ENCODE measurements around the gene CEMP1. TPM values are rescaled to one million over a fixed set of nuclear protein-coding genes. Genes with fewer than 3 reads are reported as not detected.
"Not testable (repeated sequence)": the region's sequence is repeated elsewhere in the genome, so short reads cannot be mapped to it uniquely, and the experiment has no call there.

The CEMP1 gene
- total and polyA plus RNA-seq, 9 donors = 0.04 to 3.2 (median 1.3) TPM

DNA sequence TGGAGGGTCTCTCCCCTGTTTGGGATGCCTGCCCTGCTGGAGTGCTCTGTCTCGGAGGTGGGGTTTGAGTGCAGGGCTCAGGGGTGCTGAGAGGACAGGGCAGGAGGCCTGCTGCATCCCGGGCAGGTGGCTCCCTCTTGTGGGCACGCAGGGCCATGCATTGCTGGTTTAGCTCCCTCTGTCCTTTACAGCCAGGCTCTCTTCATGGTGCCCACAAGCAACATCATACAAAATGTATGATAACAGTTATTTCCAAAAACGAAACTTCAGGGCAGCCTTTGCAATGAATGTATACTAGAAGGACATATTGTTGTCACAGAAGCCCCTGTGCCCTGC is 29.6 kb upstream of the CEMP1 start:
- not testable (repeated sequence) for H3K27me3 ChIP-seq (ENCODE audit: control insufficient read depth, insufficient read depth, low read length); H3K4me1 ChIP-seq (ENCODE audit: control insufficient read depth, insufficient read depth, low read length); H3K36me3 ChIP-seq (ENCODE audit: control insufficient read depth, insufficient read depth, low read length); DNase-seq; H3K4me3 ChIP-seq (ENCODE audit: low read length); H3K27ac ChIP-seq (ENCODE audit: low read length); H3K9me3 ChIP-seq (replicated peaks; ENCODE audit: control insufficient read depth, low read depth, low read length)
- WGBS (ENCODE audit: insufficient coverage) = 0% methylated on average over 2 of the region's 4 CpGs

DNA sequence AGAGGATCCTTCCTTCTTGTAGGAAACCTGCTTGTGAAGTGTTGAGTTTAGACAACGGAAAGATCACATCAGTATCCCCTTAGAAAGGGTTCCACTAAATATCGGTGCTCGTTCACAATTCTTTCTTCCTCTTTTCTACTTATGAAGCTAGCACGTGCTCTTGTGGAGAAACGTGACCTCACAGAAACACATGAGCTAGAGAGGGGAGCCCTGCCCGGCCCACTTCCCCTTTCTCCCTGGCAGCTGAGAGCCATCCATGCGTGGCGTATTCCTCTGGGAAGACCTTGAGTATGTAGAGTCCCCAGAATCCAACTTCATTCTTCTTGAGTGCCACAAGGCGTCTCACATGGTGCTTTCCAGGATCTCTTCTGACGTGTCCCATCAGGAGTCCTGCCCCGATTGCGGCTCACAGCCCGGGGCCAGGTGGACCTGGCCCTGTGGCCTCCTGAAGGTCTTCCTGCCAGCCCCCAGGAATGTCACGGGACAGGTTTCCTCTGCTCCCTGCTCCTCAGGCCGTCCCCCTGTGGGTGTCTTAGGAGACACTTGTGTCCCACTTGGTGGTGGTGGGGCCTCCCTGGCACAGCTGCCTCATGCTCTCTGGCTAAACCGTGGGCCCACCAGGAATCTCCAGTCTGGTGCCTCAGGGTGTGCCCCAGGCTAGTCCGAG is 29.1 kb upstream of the CEMP1 start:
- DNase-seq = not testable (repeated sequence)

DNA sequence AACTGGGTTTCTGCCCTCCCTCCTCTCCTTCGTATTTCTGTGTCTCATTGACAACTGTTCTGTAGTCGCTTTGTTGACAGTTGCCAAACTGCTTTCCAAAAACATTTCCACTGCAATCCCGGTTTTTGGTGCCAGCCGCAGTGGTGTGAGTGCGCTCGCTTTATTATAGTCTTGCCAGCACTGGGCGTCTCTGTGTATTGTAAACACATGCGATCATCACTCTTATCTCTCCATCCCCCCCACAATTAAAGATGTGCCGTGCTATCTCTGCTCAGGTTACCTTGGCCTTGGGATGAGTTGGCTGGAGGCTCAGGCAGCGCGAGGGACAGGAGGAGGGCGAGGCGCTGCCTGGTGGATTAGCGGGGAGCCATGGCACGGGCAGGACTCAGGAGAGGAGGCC is 25.9 kb upstream of the CEMP1 start:
- not testable (repeated sequence) for H3K4me3 ChIP-seq (ENCODE audit: low read length); H3K4me1 ChIP-seq (ENCODE audit: control insufficient read depth, insufficient read depth, low read length); H3K27me3 ChIP-seq (ENCODE audit: control insufficient read depth, insufficient read depth, low read length); H3K36me3 ChIP-seq (ENCODE audit: control insufficient read depth, insufficient read depth, low read length); H3K27ac ChIP-seq (ENCODE audit: low read length); H3K9me3 ChIP-seq (replicated peaks; ENCODE audit: control insufficient read depth, low read depth, low read length); DNase-seq
- no CpG with 5 or more reads among the region's 15 CpGs for WGBS (ENCODE audit: insufficient coverage)

More for the DNA sequence above, 29.1 kb upstream of the CEMP1 start:
- no CpG with 5 or more reads among the region's 17 CpGs for WGBS (ENCODE audit: insufficient coverage)
- H3K27me3 ChIP-seq (ENCODE audit: control insufficient read depth, insufficient read depth, low read length); H3K27ac ChIP-seq (ENCODE audit: low read length); H3K4me1 ChIP-seq (ENCODE audit: control insufficient read depth, insufficient read depth, low read length); H3K4me3 ChIP-seq (ENCODE audit: low read length); H3K36me3 ChIP-seq (ENCODE audit: control insufficient read depth, insufficient read depth, low read length); H3K9me3 ChIP-seq (replicated peaks; ENCODE audit: control insufficient read depth, low read depth, low read length): not testable (repeated sequence)

DNA sequence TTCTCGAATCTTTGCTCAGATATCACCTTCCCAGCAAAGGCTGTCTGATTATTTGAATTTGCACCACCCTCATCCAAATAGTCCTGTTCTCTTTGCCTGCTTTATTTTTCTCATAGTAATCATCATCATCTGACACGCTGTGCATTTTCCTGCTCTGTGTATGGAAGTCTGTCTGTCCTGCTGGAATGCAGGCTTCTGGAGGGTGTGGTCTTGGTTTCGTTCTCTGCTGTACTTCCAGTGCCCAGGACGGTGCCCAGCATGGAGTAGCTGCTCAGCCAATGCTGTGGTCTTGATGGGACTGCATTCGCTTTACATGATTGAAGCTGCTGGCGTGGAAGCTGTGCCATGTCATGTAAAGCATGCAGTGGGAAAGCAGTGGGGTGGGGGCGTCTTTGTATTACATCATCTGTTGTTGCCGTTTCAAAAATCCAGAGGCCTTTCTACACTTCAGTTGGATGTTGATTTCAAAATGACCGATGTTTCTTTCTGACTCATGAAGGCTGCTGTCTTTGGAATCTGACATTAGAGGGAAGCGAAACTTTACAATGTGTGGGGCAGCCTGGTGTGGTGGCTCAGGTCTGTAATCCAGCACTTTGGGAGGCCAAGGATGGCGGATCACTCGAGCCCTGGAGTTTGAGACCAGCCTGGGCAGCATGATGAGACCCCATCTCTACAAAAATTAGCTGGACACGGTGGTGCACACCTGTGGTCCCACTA is 23.7 kb upstream of the CEMP1 start:
- H3K36me3 ChIP-seq (ENCODE audit: control insufficient read depth, insufficient read depth, low read length); DNase-seq; H3K27me3 ChIP-seq (ENCODE audit: control insufficient read depth, insufficient read depth, low read length); H3K4me1 ChIP-seq (ENCODE audit: control insufficient read depth, insufficient read depth, low read length); H3K27ac ChIP-seq (ENCODE audit: low read length); H3K9me3 ChIP-seq (replicated peaks; ENCODE audit: control insufficient read depth, low read depth, low read length); H3K4me3 ChIP-seq (ENCODE audit: low read length): not testable (repeated sequence)
- no CpG with 5 or more reads among the region's 13 CpGs for WGBS (ENCODE audit: insufficient coverage)

DNA sequence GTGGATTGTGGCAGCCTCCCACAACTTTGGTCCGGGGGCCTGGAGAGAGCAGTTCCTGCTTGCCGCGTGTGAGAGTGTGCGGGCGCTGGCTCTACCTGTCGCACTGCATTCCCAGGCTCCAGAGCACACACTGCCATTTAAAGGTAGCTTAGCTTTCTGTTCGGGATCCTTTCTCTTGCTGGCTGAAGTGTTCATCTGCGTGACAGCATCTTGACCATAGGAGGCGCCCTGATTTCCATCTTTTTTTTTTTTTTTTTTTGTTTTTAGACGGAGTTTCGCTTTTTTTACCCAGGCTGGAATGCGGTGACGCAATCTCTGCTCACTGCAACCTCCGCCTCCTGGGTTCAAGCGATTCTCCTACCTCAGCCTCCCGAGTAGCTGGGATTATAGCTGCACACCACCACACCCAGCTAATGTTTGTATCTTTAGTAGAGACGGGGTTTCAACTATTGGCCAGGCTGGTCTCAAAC is 20.2 kb upstream of the CEMP1 start:
- not testable (repeated sequence) for H3K27ac ChIP-seq (ENCODE audit: low read length); H3K4me3 ChIP-seq (ENCODE audit: low read length); DNase-seq; H3K36me3 ChIP-seq (ENCODE audit: control insufficient read depth, insufficient read depth, low read length); H3K27me3 ChIP-seq (ENCODE audit: control insufficient read depth, insufficient read depth, low read length); H3K9me3 ChIP-seq (replicated peaks; ENCODE audit: control insufficient read depth, low read depth, low read length); H3K4me1 ChIP-seq (ENCODE audit: control insufficient read depth, insufficient read depth, low read length)
- WGBS (ENCODE audit: insufficient coverage) = 38% methylated on average over 4 of the region's 17 CpGs

DNA sequence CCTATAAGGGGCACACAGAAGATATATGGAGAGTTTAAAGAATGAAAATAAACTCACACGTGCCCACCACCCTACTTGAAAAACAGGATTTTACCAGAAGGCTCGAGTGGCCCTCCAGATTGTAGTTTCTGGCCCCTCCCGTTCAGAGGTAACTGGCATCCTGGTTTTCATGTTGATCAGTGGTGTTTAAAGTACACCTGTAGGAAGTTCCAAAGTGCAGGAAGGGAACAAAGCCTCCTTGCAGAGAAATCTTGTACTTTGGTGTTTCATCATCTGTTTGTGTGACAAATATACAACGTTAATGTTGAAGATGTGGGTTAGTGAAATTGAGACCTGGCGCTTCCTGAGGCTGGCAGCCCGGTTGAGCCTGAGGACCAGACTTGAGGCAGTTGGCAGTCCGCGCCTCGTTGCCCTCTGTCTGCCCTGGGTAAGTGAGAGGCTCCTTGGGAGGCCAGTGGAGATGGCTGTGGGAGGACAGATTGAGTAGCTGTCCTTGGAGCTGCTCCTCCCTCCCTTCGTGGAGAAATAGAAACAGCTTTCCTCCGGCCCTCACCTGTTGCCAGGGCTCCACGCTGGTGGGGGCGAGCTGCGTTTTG is 19.2 kb upstream of the CEMP1 start:
- no CpG with 5 or more reads among the region's 14 CpGs for WGBS (ENCODE audit: insufficient coverage)
- not testable (repeated sequence) for DNase-seq; H3K4me3 ChIP-seq (ENCODE audit: low read length)

DNA sequence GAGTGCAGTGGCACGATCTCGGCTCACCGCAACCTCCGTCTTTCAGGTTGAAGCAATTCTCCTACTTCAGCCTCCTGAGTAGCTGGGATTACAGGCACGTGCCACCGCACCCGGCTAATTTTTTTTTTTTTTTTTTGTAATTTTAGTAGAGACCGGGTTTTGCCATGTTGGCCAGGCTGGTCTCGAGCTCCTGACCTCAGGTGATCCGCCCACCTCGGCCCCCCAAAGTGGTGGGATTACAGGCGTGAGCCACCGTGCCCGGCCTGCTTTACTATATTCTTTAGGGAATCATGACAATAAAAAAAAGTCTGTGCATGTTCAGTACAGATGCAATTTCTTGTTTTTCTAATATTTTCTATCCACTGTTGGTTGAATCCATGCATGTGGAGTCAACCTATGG is 12.6 kb upstream of the CEMP1 start:
- not testable (repeated sequence) for H3K36me3 ChIP-seq (ENCODE audit: control insufficient read depth, insufficient read depth, low read length); H3K4me3 ChIP-seq (ENCODE audit: low read length); H3K27me3 ChIP-seq (ENCODE audit: control insufficient read depth, insufficient read depth, low read length); DNase-seq; H3K27ac ChIP-seq (ENCODE audit: low read length); H3K9me3 ChIP-seq (replicated peaks; ENCODE audit: control insufficient read depth, low read depth, low read length)
- peaks cover 16% of the 10 kb centered on the region for H3K4me1 ChIP-seq (ENCODE audit: control insufficient read depth, insufficient read depth, low read length)
- 100% methylated on average over 4 of the region's 14 CpGs for WGBS (ENCODE audit: insufficient coverage)

More for the DNA sequence above, 19.2 kb upstream of the CEMP1 start:
- H3K9me3 ChIP-seq (replicated peaks; ENCODE audit: control insufficient read depth, low read depth, low read length); H3K27me3 ChIP-seq (ENCODE audit: control insufficient read depth, insufficient read depth, low read length); H3K27ac ChIP-seq (ENCODE audit: low read length); H3K4me1 ChIP-seq (ENCODE audit: control insufficient read depth, insufficient read depth, low read length); H3K36me3 ChIP-seq (ENCODE audit: control insufficient read depth, insufficient read depth, low read length): not testable (repeated sequence)

DNA sequence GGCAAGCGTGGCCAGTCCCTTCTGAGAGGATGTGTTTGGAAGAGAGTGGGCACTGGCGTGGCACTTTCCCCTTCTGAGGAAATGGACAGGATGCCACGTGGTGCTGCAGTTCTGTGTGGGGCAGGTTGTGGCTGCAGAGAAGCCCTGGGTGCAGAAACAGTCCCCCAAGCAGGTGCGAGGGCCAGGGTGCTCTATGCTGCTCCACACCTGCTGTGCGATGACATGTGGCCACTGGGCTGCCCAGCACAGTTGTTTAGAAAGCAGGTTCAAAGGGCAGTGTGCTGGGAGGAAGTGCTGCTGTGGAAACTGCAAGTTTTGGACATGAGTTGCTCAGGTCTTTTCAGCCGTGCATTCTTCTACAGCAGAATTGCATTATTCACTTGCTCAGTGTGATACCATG is 10.2 kb upstream of the CEMP1 start:
- not testable (repeated sequence) for H3K9me3 ChIP-seq (replicated peaks; ENCODE audit: control insufficient read depth, low read depth, low read length); H3K4me3 ChIP-seq (ENCODE audit: low read length); H3K36me3 ChIP-seq (ENCODE audit: control insufficient read depth, insufficient read depth, low read length); H3K27ac ChIP-seq (ENCODE audit: low read length); H3K27me3 ChIP-seq (ENCODE audit: control insufficient read depth, insufficient read depth, low read length)
- 83% methylated on average over 2 of the region's 6 CpGs for WGBS (ENCODE audit: insufficient coverage)
- H3K4me1 ChIP-seq (ENCODE audit: control insufficient read depth, insufficient read depth, low read length) = peaks cover 22% of the 10 kb centered on the region
- DNase-seq = peak; percentile 18

DNA sequence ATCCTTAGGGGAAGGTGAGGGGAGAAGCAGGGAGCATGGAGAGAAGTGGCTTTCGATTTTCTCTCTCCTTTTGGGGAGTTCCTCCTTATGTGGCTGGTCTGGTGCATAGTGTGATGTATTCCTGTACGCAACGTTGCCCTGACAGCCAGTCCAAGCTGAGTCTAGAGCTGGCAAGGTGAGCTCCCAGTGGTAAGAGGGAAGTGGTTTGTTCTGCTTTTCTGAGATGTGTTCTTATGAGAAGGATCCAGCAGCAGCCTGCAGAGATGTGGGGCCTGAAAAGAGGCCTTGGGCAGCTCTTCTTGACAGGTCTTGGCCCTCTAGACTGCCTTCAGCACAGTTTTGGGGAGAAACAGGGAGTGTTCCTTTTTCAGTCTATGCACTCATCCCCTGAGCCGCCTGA is 9.7 kb upstream of the CEMP1 start:
- H3K4me3 ChIP-seq (ENCODE audit: low read length); H3K9me3 ChIP-seq (replicated peaks; ENCODE audit: control insufficient read depth, low read depth, low read length); H3K36me3 ChIP-seq (ENCODE audit: control insufficient read depth, insufficient read depth, low read length); H3K27ac ChIP-seq (ENCODE audit: low read length); H3K27me3 ChIP-seq (ENCODE audit: control insufficient read depth, insufficient read depth, low read length); DNase-seq: not testable (repeated sequence)
- no CpG with 5 or more reads among the region's 4 CpGs for WGBS (ENCODE audit: insufficient coverage)
- H3K4me1 ChIP-seq (ENCODE audit: control insufficient read depth, insufficient read depth, low read length) = peaks cover 27% of the 10 kb centered on the region

DNA sequence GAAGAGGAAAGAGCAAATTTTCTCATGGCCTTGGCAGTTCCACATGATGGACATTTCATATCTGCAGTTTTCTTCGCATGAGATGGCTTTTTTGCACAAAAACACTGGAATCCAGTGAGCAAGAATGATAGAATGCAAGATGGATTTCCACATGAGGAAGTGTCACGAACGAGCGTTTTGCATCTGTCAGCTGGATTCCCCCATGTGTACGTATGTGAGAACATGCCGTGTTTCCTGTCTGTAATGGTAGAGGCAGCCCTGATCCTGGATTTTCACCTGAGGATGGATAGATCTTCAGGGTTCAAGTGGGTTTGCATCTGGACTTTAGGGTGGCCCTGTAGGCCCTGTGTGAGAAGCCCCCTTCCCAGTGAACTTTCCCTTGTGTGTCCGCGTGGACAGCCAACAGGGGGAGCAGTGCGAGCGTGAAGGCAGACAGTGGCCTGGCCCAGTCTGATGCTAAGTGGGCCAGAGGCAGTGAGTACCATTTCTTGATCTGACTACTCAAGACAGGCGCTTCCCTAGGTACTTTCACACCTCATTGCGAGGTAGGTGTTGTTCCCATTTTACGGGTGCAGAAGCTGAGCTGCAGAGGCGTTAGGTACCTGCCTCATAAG is 8.7 kb upstream of the CEMP1 start:
- not testable (repeated sequence) for H3K27me3 ChIP-seq (ENCODE audit: control insufficient read depth, insufficient read depth, low read length); H3K27ac ChIP-seq (ENCODE audit: low read length); H3K4me3 ChIP-seq (ENCODE audit: low read length); H3K9me3 ChIP-seq (replicated peaks; ENCODE audit: control insufficient read depth, low read depth, low read length); H3K36me3 ChIP-seq (ENCODE audit: control insufficient read depth, insufficient read depth, low read length)
- WGBS (ENCODE audit: insufficient coverage) = 35% methylated on average over 9 of the region's 14 CpGs
- DNase-seq = peak; percentile 18
- peaks cover 31% of the 10 kb centered on the region for H3K4me1 ChIP-seq (ENCODE audit: control insufficient read depth, insufficient read depth, low read length)

All from muscle of leg (tissue), 11 donors.